GM18868 (cell line): ENCODE measurements around the gene DUS3L.

Experiments used
- ATAC-seq: cut with Tn5 transposase; IDR thresholded peaks from one replicate; pipeline ENCODE4 v1.9.1; 2021; ENCODE audit warnings: mild to moderate bottlenecking, moderate library complexity; ENCODE audit not compliant: unreplicated experiment

DUS3L gene

DNA sequence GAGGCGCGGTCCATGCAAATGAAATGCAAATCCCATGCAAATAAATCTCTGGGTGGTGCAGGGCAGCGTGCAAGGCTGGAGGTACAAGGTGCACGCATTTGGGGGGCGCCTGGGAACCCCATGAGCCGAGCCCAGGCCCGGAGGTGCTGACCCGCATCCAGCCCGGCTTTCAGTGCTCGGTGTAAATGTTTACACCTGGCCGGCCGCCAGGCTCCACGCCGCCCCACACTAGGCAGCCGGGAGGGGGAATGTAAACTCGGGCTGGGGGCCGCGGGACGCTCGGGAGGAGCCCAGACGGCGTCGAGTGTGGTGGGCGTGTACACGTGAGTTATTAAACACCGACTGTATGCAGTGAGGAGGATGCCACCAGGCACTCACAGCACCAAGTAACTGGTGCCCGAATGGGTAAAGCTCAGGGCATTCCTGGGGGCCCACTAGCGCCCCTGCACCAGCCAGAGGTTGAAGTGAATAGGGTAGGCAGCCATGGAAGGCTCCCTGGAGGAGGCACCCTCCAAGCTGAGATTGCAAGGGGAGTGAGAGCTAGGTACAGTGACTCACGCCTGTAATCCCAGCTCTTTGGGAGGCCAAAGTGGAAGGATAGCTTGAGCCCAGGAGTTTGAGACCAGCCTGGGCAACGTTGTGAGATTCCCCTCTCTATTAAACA lies 31.4 kb upstream of the DUS3L start:
- no peak for ATAC-seq

DNA sequence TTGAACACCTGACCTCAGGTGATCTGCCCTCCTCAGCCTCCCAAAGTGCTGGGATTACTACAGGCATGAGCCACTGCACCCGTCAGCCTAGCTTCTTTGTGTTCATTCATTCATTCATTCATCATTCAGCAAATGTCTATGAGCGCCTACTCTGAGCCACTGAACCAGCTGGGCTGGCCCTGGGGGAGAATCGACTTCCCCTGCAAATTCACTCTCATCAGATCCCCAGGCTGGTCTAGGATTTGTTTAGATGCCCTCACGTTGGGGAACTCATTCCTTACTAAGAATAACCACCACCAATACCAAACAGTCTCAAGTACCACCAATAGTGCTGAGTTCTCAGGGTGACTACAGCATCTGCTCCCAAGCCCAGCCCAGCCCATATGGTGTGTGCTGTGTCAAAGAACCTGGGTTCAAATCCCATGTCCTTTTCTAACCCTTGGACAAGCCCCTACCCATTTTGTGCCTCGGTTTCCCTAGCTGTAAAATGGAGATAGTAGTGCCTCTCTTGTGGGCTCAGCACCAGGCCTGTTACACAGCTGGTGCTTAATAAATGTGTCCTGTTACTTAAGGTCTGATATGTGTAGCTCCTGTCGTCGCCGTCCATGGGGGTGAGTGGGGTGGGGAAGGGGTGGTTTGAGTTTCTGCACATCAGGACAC lies 30.7 kb upstream of the DUS3L start:
- ATAC-seq = no peak

DNA sequence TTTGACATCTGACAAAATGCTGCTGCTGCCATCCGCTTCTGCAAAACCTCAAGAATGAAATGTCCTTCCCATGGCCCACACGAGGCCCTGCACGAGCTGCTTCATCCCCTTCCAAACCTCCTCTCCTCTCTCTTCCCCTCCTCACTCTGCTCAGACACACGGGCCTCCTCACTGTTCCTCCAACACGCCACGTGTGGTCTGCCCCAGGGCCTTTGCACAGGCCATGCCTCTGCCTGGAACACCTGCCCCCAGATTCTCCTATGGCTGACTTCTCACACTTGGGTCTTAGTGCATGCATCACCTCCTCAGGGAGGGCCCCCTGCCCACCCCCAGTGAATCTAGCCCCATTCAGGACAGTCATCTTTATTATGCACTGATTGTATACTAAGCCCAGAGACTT lies 29.8 kb upstream of the DUS3L start:
- no peak for ATAC-seq

DNA sequence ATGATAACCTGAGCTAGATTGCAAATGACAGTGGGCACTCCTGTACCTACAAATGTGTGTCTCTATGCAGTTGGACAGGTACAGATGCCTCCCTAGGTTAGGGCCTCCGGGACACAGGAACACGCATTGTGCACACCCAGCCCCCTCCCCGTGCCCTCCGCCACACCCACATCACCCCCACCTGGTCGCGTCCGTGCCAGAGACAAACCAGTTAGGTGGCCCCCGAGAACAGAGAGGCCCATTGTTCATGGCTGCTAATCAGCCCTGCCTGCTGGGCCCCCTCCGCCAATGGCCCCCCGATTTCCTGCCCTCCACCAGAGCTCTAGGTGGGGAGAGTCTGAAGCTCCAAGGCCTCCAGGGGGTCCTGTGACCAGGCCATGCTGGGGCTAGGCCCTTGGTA lies 27.6 kb upstream of the DUS3L start:
- ATAC-seq = no peak

GRCh38 chr19:5817218-5817617 lies 26.3 kb upstream of the DUS3L start:
- no peak for ATAC-seq

DNA sequence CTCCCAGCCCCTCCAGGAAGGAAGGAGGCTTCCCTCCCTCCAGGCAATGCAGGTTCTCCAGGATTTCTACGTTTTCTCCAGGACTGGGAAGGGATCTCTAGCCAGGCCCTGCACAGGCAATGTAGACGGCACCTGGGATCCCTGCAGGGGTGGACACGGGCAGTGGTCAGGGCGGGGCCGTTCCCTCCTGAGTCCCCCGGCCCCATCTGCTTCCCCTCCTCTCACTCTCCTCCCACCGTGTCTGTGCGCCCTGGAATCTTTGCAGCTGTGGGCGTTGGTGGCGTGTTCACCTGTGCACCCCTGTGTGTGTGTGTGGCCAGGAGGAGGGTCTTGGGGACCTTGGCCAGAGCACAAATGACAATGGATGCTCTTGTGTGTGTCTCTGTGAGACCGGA lies 23.9 kb upstream of the DUS3L start:
- no peak for ATAC-seq

DNA sequence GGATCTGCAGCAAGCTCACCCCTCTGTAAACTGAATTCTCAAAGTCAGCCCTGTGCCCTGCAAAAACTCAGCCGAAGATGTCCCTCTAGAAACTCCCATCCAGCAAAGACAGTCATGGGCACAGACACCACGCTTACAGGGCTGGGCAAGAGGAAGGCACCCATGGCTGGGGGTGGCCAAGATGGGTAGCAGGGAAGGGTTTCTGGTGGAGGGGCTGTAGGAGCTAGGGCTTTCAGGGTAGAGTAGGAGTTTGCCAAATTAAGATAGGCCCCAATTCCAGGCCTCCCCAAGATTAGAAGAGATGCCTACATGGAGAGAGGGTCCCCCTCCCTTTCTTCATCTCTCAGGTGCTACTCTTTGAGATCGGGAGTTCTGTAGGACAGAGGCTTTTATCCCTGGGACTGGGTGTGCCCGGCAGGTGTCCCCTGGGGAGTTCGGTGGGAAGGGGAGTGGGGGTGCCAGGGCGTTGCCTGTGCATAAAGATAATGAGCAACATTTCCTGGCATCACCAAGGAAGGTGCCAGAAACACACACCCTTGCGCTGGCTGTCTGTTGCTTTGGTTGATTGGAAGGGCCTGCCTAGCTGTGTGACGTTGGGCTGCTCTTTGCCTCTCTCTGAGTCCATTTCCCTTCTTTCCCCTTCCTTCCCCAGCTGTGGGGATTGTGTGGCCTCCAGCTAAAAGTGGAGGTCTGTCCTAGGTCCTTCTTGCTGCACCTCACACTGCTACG lies 23.3 kb upstream of the DUS3L start:
- ATAC-seq = no peak

- no peak for ATAC-seq
These were observed 20.2 kb upstream of the DUS3L start for GRCh38 chr19:5811117-5811516.

- no peak for ATAC-seq
These were observed 18.5 kb upstream of the DUS3L start for GRCh38 chr19:5809469-5809868.

- no peak for ATAC-seq
These were observed 18.1 kb upstream of the DUS3L start for GRCh38 chr19:5809053-5809452.

- ATAC-seq = no peak
These were observed 17.3 kb upstream of the DUS3L start for GRCh38 chr19:5808120-5808816.

- ATAC-seq = no peak
These were observed 15.9 kb upstream of the DUS3L start for GRCh38 chr19:5806905-5807304.

DNA sequence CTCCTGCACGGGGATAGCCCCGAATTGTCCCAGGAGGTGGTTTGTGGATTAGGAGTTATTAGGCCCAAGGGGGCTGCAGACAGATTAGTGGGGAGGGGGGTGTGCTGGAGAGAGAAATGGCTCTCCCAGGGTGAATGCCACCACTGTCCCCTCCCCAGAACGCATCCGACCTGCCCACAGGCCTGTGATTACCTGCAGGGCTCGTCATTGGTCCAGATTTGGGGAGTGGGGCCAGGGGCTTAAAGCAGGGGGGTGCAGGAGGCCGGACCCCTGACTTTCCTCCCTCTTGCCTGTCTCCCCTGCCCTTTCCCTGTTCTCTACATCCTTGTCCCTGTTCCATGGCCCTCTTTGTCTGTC lies 15.1 kb upstream of the DUS3L start:
- ATAC-seq = no peak

DNA sequence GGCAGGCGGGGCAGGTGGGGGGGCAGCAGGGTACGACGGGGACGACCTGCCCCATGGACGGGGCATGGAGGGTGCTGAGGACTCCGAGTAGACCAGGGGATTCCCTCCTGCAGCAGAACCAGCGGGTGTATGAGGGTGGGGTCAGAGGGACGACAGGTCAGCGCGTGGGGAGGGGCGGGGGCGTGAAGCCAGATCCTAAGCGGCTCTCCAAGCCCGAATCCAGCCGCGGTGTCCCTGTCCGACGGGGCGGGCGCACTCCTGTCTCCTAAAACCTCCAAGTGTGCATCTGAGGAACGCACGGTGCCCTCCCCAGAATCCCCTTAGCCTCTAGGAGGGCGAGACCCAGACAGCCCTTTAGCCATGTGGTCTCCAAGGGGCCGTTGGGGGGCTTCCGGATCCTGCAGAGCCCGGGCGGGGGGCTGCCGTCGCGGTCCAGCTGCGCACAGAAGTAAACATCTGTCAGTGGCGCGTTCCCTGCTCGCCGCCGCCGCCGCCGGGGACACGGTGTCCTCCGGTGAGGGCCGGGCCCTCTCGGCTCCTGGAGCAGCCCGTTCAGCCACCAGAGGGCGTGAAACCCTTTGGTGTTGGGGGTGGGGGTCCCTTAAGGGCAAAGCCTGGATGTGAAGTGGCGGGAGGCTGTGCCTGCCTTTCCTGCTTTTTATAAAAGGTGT lies 14.6 kb upstream of the DUS3L start:
- ATAC-seq = no peak

GRCh38 chr19:5804516-5805461 lies 13.8 kb upstream of the DUS3L start, which contains the start of gene NRTN:
NRTN (plus strand) TSS chr19:5805067; CDS start chr19:5824166, 19,099 bp downstream.
- ATAC-seq = no peak

- peak; percentile 83 for ATAC-seq
These were observed 13.0 kb upstream of the DUS3L start for GRCh38 chr19:5803752-5804515.

DNA sequence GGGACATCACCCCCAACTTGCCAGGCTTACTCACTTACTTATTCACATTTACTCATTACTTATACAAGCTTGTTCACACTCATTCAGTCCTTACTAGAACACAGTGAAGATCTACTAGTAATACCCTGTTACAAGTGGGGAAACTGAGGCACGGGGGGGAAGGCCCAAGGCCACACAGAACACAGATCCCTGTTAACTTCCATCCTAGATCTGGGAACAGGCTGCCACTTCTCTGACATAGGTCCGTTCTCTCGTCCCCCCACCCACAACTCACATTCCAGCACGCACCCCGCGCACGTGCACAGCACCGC lies 12.4 kb upstream of the DUS3L start:
- no peak for ATAC-seq

DNA sequence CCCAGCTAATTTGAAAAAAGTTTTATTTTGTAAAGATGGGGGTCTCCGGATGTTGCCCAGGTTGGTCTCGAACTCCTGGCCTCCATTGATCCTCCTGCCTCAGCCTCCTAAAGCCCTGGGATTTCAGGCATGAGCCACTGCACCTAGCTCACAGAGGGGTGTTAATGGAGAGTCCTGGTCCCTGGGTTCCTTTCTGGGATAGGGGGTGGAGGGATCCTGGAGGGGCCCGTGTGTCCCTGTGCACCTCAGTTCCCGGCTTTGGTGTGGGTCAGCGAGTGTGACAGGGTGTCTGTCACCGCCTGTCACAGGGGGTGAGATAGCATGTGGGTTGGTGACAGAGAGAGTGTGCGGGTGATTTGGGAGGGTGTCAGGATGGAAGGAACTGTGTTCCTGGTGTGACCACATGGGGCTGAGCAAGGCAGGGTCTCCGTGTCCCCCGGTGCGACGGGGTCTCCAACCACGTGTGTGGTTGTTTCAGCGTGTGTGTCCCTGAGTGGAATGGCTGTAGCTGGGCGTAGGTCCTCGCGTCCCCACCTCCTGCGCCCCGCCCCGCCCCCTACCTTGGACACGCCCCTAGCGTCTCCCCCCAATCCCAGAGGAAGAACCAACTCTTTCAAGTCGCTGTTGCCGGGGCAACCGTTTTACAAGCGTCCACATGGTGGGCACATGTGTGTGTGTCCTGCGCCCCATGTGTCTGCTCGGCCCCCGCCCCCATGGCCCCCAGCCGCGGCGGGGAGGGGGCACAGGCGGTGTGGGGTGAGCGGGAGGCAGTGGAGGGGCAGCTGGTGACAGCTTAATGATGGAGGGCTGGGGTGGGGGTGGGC lies 11.0 kb upstream of the DUS3L start:
- ATAC-seq = no peak
